ENCODE results near the gene BCR. TPM values are rescaled to one million over a fixed set of nuclear protein-coding genes. Genes with fewer than 3 reads are reported as not detected.
"Not testable (repeated sequence)": the region's sequence is repeated elsewhere in the genome, so short reads cannot be mapped to it uniquely, and the experiment has no call there.

The BCR gene
- total RNA-seq, 1 donor from 2014 or later = 129 TPM

DNA sequence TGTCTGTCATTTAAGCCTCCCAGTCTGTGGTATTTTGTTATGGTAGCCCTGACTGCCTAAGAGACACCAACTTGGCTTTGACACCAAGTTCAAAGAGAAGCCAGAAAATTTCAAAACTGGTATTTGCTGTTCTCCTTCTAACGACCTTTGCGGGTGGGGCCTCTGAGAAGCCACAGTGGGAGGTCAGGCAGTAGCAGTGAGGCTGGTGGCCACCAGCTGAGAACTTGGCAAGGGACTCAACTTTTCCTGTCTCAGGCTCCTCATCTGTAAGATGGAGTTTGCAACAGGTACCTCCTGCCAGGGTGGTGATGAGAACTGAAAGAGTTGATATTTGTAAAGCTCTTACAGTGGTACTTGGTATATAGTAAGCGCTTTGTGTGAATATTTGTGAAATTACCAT, 183.4 kb downstream of the BCR start:
- no peak for DNase-seq (ENCODE audit: low read depth in 2 of 2)

DNA sequence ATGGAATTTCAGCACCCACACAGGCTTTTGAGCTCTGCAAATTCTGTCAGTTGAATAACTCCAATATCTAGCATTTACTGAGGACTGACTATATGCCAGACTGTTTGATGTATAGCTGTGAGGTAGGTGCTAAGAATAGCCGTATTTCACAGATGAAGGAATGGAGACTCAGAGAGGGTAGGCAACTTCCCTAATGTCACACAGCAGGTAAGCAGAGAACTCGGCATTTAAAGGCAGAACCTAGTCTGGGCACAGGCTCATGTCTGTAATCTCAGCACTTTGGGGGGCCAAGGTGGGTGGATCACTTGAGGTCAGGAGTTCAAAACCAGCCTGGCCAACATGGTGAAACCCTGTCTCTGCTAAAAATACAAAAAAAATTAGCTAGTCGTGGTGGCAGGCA, 184.1 kb downstream of the BCR start:
- DNase-seq (ENCODE audit: low read depth in 2 of 2) = no peak

DNA sequence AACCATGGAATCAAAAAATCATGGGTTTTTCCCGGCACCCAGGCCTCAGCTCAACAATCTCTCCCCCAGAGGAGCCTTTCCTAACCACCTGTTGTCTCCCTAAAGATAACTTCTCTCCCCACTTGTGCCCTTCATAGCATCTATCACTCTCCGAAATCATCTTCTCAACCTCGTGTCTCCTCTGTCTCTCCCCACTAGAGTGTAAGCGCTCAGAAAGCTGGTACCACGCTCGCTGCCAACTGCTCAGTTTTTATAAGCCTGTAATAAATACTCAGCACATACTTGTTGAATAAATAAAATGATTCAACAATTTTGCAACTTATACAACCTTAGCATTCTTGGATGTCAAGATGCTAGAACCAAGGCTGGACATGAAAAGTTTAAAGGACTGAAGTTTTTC, 185.2 kb downstream of the BCR start:
- no peak for DNase-seq (ENCODE audit: low read depth in 2 of 2)

DNA sequence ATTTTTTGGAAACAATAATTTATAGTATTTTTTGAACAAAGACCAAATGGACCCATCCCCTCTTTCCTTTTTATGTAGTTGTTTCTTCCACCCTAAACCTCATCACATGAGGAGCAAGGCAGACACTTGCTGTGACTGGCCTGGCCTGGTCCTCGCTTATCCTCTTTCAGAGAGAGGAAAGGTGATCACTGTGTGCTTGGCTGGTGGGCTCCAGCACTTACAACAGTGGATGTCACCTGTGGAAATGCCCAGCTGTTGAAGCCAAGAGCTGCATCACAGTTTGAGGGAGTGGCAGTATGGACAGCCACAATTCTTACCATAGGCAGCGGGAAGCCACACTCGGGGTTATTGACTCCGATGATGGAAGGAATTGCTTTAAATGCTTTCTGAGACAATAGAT, 185.7 kb downstream of the BCR start:
- DNase-seq (ENCODE audit: low read depth in 2 of 2) = no peak

DNA sequence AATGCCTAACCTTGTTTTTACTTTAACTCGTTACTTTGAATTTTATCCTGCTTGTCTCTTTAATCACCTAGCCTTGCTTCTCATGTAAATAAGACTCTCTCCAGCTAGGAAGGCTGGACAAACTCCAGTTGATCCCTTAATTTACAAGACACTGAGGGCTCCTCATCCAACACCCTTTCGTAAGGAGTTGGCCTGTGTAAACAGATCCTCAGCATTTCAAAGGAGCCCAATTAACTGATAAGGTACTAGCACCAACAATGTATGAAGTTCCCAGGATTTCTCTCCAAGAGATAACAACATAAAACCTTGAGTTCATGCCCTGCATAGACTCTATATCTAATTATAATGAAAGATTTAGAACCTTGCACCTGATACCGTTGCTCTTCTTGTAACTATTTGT, 186.9 kb downstream of the BCR start:
- DNase-seq (ENCODE audit: low read depth in 2 of 2) = not testable (repeated sequence)

Other genes starting within 250 kb of the BCR start
- under 0.01 and 0.20 TPM in 2 replicates for gene GNAZ, start 110.0 kb upstream of the BCR start, total RNA-seq
- not detected in 2 replicates for gene RSPH14, start 38.5 kb upstream of the BCR start, total RNA-seq
- gene RAB36, start 35.0 kb upstream of the BCR start, total RNA-seq = 0.20 and 0.44 TPM in 2 replicates

Measured in lung microvascular endothelial cell (primary cell).